Measurements from ENCODE around the gene ARRDC1.

ARRDC1 gene

DNA sequence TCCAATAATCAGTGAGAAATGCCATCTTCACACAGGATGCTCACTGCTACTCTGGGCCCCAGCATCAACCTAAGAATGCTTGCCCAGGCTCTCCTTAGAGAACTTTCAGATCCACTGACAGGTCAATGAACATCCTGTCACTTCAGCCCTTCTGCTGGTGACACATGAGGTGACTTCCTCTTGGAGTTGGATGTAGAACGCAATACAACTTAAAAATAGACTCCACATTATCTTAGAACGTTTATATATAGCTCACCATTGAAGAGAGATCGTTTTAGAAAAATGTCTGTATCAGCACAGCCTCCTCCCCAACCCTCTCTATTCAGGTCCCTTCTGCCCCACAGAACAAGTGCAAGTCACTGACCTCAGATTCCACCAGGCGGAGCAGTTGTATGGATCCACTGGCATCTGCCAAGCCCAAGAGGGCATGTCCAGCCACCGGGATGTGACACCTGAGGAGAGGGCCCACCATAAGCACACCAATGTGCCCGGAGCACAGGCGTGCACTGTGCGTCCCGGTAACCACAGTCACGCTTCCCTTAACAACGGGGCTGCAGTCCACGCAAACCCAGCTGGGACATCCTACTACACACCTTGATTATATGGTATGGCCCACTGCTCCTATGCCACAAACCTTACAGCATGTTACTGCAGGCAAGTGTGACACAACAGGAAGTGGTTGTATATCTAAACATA, 29.6 kb upstream of the ARRDC1 start:
- no peaks in the 10 kb centered on the region for H3K4me1 ChIP-seq (ENCODE audit: control insufficient read depth, insufficient read depth, low read length)
- no peaks in the 10 kb centered on the region for H3K9me3 ChIP-seq (ENCODE audit: control insufficient read depth, insufficient read depth, low read length)
- H3K27me3 ChIP-seq (ENCODE audit: control insufficient read depth, insufficient read depth, low read length): no peaks in the 10 kb centered on the region
- H3K27ac ChIP-seq (ENCODE audit: low read length): no peak overlapping the region
- H3K4me3 ChIP-seq (ENCODE audit: low read length): no peak overlapping the region
- H3K36me3 ChIP-seq (ENCODE audit: control insufficient read depth, insufficient read depth, low read length): peaks cover 20% of the 10 kb centered on the region
- no peak for DNase-seq (ENCODE audit: low read depth, low spot score)
- no CpG with 5 or more reads among the region's 12 CpGs for WGBS (ENCODE audit: insufficient coverage, insufficient read length)

DNA sequence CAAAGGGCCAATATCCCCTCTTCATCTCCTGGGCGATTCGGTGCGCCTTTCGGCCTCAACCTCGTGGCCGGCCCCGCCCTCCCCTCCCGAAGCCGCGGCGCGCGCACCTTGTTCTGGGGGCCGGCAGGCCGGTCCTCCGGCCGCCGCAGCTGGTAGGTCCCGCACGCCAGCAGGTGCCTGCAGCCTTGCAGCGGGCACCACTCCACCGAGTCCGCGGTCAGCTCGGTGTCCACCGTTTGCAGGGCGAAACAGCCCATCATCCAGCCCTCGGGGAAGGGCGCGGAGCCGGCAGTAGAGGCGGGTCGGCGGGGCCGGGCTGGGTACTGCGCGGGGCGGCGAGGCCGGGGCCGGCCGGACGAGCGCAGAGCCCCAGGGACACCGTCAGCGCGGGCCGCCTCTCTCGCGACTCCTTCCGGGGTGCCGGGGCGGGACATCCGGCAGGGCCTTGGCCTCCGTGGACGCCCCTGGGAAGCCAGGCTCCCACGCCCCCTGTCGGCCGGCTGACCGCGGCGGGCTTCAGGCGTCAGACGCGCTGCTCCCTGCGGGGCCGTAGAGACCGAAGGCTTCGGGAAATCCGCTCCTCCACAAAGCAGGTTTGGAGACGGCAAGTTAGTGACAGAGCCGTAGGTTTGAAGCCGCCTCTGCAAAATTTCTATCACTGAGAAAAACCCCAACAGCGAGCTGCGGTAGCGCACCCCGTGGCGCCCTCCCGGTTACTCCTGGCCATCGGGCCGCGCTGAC, 26.8 kb upstream of the ARRDC1 start, which contains the start of gene DPH7:
DPH7 (minus strand) TSS at position 408 of the 741 bp plus-strand sequence; CDS start at position 260, 148 bp downstream.
- peaks cover 30% of the 10 kb centered on the region for H3K36me3 ChIP-seq (ENCODE audit: control insufficient read depth, insufficient read depth, low read length)
- H3K27me3 ChIP-seq (ENCODE audit: control insufficient read depth, insufficient read depth, low read length): no peaks in the 10 kb centered on the region
- WGBS (ENCODE audit: insufficient coverage, insufficient read length): no CpG with 5 or more reads among the region's 82 CpGs
- H3K9me3 ChIP-seq (ENCODE audit: control insufficient read depth, insufficient read depth, low read length): no peaks in the 10 kb centered on the region
- peak; percentile 84 for DNase-seq (ENCODE audit: low read depth, low spot score)
- peak within 1 kb of the TSS; percentile 99 for H3K4me3 ChIP-seq (ENCODE audit: low read length)
- H3K27ac ChIP-seq (ENCODE audit: low read length): no peak within 1 kb of the TSS
- H3K4me1 ChIP-seq (ENCODE audit: control insufficient read depth, insufficient read depth, low read length): no peaks in the 10 kb centered on the region

DNA sequence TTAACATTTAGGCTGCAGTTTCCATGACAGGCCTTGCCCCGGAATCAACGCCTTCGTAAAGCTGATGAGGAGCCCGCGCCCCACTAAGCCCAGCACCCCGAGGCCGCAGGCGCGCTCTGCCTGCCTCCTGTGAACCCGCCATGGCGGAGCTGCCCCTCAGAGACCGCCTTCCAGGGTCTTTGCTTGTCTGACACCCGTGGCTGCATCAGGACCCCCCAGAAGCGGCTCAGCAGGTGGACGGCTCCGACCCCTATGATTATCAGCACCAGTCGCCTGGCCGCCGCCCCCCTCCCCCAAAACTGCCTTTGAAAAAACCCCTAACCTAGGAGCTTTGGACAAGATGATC, 26.3 kb upstream of the ARRDC1 start:
- no peaks in the 10 kb centered on the region for H3K9me3 ChIP-seq (ENCODE audit: control insufficient read depth, insufficient read depth, low read length)
- H3K27ac ChIP-seq (ENCODE audit: low read length): no peak overlapping the region
- H3K4me1 ChIP-seq (ENCODE audit: control insufficient read depth, insufficient read depth, low read length): no peaks in the 10 kb centered on the region
- peaks cover 28% of the 10 kb centered on the region for H3K36me3 ChIP-seq (ENCODE audit: control insufficient read depth, insufficient read depth, low read length)
- DNase-seq (ENCODE audit: low read depth, low spot score): no peak
- peak overlapping the region; percentile 12; the same call in 1 of the 2 replicates for H3K4me3 ChIP-seq (ENCODE audit: low read length)
- no peaks in the 10 kb centered on the region for H3K27me3 ChIP-seq (ENCODE audit: control insufficient read depth, insufficient read depth, low read length)
- WGBS (ENCODE audit: insufficient coverage, insufficient read length): no CpG with 5 or more reads among the region's 19 CpGs

DNA sequence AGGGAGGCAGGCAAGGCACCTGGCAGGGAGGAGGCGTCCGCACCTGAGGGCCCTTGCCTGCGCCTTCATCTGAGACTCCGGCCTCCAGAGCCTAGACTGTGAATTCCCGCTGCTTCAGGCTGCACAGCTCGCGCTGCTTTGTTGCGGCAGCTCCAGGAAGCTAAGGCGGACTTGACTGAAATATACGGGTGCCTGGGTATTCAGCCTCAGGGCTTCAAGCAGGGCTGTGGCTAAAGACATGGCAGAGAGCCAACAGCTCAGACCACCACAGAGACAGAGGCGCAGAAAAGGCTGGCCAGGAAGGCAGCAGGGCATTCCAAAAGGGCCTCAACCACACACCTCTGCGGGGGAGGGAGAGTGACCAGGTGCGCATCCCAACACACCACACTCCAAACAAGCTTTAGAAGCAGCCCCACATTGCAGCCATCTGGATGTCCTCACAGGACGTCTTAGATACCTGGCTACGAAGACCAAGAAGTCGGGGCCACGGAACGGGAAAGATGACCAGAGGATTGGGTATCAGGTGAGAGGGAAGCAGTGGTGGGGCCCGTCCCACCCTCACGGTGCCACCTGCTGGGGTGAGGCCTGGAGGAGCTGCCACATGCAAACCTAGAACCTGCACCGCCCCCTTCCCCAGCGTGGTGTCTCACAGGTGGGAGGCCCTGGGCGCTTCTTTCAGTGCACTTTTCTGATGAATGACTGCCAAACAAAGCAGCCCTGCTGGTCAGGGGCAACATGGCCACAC, 25.1 kb upstream of the ARRDC1 start:
- Histone ChIP-seq H3K9me3 (ENCODE audit: control insufficient read depth, insufficient read depth, low read length) (no peaks in the 10 kb centered on the region), H3K27ac (ENCODE audit: low read length) (no peak overlapping the region), H3K27me3 (ENCODE audit: control insufficient read depth, insufficient read depth, low read length) (no peaks in the 10 kb centered on the region), H3K4me1 (ENCODE audit: control insufficient read depth, insufficient read depth, low read length) (no peaks in the 10 kb centered on the region), H3K4me3 (ENCODE audit: low read length) (no peak overlapping the region), H3K36me3 (ENCODE audit: control insufficient read depth, insufficient read depth, low read length) (peaks cover 30% of the 10 kb centered on the region)
- no peak for DNase-seq (ENCODE audit: low read depth, low spot score)
- no CpG with 5 or more reads among the region's 23 CpGs for WGBS (ENCODE audit: insufficient coverage, insufficient read length)

DNA sequence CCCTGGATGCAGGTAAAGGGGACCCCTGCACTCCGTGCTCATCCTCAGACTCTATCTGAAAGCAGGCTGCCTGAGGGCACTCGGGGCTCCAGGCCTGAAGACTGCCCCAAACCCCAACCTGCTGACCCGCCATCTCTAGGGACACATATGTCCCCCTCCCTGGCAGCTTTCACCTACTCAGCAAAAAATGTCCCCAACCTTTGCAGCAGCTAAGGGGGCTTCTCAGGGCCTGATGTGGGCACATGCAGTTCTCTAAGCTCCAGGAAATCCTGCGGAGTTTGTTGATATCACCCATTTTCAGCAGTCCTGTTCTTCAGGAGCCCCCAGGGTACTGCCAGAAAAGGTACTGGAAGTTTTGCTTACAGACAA, 24.5 kb upstream of the ARRDC1 start:
- no CpG with 5 or more reads among the region's 4 CpGs for WGBS (ENCODE audit: insufficient coverage, insufficient read length)
- H3K4me3 ChIP-seq (ENCODE audit: low read length): no peak overlapping the region
- no peaks in the 10 kb centered on the region for H3K27me3 ChIP-seq (ENCODE audit: control insufficient read depth, insufficient read depth, low read length)
- no peak for DNase-seq (ENCODE audit: low read depth, low spot score)
- H3K27ac ChIP-seq (ENCODE audit: low read length): no peak overlapping the region
- no peaks in the 10 kb centered on the region for H3K9me3 ChIP-seq (ENCODE audit: control insufficient read depth, insufficient read depth, low read length)
- H3K36me3 ChIP-seq (ENCODE audit: control insufficient read depth, insufficient read depth, low read length): peaks cover 32% of the 10 kb centered on the region
- no peaks in the 10 kb centered on the region for H3K4me1 ChIP-seq (ENCODE audit: control insufficient read depth, insufficient read depth, low read length)

DNA sequence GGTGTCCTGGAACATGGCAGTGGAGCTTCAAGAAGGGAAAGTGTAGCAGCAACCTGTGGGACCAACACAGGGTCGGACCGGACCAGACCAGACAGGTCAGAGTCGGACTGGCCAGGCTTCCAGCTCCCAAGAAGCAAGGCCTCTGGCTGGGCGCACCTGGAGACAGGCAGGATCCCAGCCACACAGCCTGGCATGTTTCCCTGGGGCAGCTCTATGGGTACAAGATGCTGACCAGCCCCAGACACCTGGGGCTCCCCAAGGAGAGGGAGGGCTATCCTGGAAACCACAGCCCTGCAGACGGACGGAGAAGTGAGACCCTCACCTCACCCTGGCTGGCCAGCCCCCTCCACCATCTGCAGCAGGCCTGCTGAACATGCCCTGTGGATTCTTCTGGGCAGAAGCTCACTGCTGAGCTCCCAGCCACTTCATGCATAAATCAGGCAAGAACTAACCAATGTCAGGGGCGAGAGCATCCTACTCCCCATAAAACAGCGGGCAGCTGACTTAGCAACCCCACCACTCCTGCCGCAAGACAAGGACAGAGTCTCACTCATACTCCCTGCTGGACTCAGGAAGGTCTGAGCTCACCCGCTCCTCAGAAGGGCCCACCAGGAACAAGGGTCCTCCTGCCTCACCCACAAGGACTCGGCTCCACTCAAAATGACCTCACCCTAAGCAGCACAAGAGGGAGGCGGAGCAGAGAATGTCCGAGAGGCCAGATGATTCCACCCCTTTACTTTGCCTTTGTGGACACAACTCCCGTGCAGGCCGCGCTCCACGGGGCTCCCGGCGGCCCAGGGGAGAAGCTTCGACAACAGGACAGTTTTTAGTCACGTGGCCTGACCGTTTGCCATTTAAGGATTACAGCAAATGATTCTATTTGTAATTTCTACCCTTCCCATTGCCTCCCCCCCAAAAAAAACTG, 23.9 kb upstream of the ARRDC1 start:
- no CpG with 5 or more reads among the region's 22 CpGs for WGBS (ENCODE audit: insufficient coverage, insufficient read length)
- Histone ChIP-seq H3K9me3 (ENCODE audit: control insufficient read depth, insufficient read depth, low read length) (no peaks in the 10 kb centered on the region), H3K27me3 (ENCODE audit: control insufficient read depth, insufficient read depth, low read length) (no peaks in the 10 kb centered on the region), H3K4me1 (ENCODE audit: control insufficient read depth, insufficient read depth, low read length) (no peaks in the 10 kb centered on the region), H3K36me3 (ENCODE audit: control insufficient read depth, insufficient read depth, low read length) (peaks cover 34% of the 10 kb centered on the region), H3K27ac (ENCODE audit: low read length) (no peak overlapping the region), H3K4me3 (ENCODE audit: low read length) (no peak overlapping the region)
- no peak for DNase-seq (ENCODE audit: low read depth, low spot score)

DNA sequence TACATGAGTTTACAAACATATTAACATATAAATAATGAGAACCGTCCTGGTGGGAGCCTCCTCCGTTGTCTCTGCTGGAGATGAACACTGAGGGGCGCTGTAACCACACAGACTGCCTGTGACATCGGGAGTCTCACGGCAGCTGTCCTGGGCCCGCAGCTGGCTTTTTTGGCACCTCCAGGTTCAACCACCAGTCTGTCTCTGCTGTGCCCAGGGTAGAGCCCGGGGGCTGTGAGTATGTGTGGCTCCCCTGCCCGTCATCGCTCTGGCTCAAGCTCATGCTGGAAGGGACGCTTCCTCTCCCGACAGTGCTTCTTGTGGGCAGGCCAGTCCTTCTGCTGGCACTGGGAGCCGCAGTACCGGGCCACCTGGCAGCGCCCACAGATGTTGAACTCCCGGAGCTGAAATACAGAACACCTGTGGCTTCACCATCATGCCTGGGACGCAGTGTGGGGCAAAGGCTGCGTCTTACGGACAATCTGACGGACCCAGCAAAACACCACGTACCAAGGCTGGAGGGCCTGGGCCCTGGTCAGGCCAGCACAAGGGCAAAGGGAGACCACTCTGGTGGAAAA, 23.1 kb upstream of the ARRDC1 start:
- H3K4me1 ChIP-seq (ENCODE audit: control insufficient read depth, insufficient read depth, low read length): no peaks in the 10 kb centered on the region; the same call in 1 of the 2 replicates
- DNase-seq (ENCODE audit: low read depth, low spot score): no peak
- H3K36me3 ChIP-seq (ENCODE audit: control insufficient read depth, insufficient read depth, low read length): peaks cover 41% of the 10 kb centered on the region
- no peak overlapping the region for H3K27ac ChIP-seq (ENCODE audit: low read length)
- no peak overlapping the region for H3K4me3 ChIP-seq (ENCODE audit: low read length)
- H3K27me3 ChIP-seq (ENCODE audit: control insufficient read depth, insufficient read depth, low read length): no peaks in the 10 kb centered on the region
- no CpG with 5 or more reads among the region's 20 CpGs for WGBS (ENCODE audit: insufficient coverage, insufficient read length)
- no peaks in the 10 kb centered on the region for H3K9me3 ChIP-seq (ENCODE audit: control insufficient read depth, insufficient read depth, low read length)

DNA sequence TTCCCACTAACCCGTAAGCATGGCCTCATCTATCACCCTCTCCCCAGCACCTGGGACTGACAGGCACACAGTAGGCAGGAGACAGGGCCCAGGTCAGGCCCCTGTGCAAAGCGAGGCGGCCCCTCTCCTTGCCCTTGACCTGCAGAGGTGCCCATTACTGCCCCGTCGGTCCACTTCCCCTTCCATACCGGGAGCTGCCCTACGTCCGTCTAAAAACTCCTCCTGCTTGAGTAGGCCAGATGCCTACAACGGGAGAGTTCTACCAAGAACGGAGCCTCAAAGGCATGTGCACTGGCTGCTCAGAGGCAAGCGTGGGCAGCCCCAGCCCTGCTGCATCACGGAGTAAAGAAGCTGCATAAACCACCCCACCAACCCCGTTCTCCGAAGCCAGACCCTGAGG, 22.1 kb upstream of the ARRDC1 start:
- H3K36me3 ChIP-seq (ENCODE audit: control insufficient read depth, insufficient read depth, low read length): peaks cover 48% of the 10 kb centered on the region
- DNase-seq (ENCODE audit: low read depth, low spot score): no peak
- H3K4me1 ChIP-seq (ENCODE audit: control insufficient read depth, insufficient read depth, low read length): no peaks in the 10 kb centered on the region; the same call in 1 of the 2 replicates
- no peak overlapping the region for H3K27ac ChIP-seq (ENCODE audit: low read length)
- H3K27me3 ChIP-seq (ENCODE audit: control insufficient read depth, insufficient read depth, low read length): no peaks in the 10 kb centered on the region
- no CpG with 5 or more reads among the region's 14 CpGs for WGBS (ENCODE audit: insufficient coverage, insufficient read length)
- H3K9me3 ChIP-seq (ENCODE audit: control insufficient read depth, insufficient read depth, low read length): no peaks in the 10 kb centered on the region
- H3K4me3 ChIP-seq (ENCODE audit: low read length): no peak overlapping the region

DNA sequence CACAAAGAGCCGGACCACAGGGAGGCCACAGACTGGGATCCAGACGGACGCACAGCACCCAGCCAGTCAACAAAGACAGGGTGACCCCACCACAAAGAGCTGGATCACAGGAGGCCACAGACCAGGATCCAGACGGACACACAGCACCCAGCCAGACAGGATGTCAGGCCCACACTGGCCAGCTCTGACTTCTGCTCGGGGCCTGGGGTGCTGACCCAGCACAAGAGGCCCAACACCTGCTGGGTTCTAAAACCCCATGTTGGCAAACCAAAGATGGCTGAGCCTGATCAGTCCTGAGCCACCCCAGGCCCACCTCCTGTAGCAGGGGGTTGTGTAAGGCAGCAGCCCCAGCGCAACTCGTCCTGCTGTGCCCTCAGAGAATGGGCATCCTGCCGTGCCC, 21.5 kb upstream of the ARRDC1 start:
- Histone ChIP-seq H3K36me3 (ENCODE audit: control insufficient read depth, insufficient read depth, low read length) (peaks cover 49% of the 10 kb centered on the region), H3K27ac (ENCODE audit: low read length) (no peak overlapping the region), H3K9me3 (ENCODE audit: control insufficient read depth, insufficient read depth, low read length) (no peaks in the 10 kb centered on the region), H3K27me3 (ENCODE audit: control insufficient read depth, insufficient read depth, low read length) (no peaks in the 10 kb centered on the region), H3K4me1 (ENCODE audit: control insufficient read depth, insufficient read depth, low read length) (no peaks in the 10 kb centered on the region; the same call in 1 of the 2 replicates), H3K4me3 (ENCODE audit: low read length) (no peak overlapping the region)
- WGBS (ENCODE audit: insufficient coverage, insufficient read length): no CpG with 5 or more reads among the region's 8 CpGs
- no peak for DNase-seq (ENCODE audit: low read depth, low spot score)
